Stimulated activated CD8-positive, alpha-beta memory T cell treated with anti-CD3 and anti-CD28 coated beads, Interleukin-7, amount 100 ng/mL, for 48 hours (primary cell): ENCODE measurements around the gene SEMA4B.
"Not testable (repeated sequence)": the region's sequence is repeated elsewhere in the genome, so short reads cannot be mapped to it uniquely, and the experiment has no call there.

Experiments
- DNase-seq, 2 donors: peaks; one replicate each; pipeline ENCODE4 v3.0.0-alpha.2; 2020; ENCODE audit warnings: low read depth in 1 of 2; ENCODE audit errors: extremely low read depth in 1 of 2

SEMA4B gene

DNA sequence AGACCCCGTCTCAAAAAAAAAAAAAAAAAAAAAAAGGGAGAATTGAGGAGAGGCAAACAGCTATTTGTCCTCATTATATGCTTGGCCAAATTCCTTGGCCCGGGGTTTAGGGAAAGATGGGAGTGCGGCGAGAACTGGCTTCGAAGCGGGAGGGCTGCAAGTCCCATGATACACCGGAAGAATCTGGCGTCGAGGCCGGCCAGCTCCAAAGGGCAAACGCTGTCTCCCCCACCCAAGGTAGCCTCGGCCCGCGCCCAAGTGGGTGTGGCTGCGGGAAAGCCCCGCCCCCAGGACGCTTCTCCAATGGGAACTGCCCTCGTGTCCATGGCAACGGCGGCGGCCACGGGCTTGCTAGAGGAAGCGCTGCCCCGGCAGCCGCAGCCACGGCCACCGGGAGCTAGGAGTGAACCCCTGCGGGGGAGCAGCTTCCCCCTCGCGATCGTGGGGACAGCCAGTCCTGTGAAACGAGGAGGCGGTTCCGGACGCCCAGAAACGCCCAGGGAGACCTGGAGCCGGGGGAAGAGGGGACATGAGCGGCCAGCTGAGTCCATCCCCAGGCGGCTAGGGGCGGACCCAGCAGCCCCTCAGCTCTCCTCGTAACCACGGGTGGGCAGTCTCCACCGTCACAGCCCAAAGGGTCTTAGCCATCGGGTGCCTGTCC, 48.2 kb downstream of the SEMA4B start, which contains the start of gene TTLL13:
Gene TTLL13 (plus strand): TSS at position 354 of the 661 bp plus-strand sequence. CDS start 1,075 bp downstream, outside the sequence.
- peak; percentile 48 to 88 for DNase-seq

DNA sequence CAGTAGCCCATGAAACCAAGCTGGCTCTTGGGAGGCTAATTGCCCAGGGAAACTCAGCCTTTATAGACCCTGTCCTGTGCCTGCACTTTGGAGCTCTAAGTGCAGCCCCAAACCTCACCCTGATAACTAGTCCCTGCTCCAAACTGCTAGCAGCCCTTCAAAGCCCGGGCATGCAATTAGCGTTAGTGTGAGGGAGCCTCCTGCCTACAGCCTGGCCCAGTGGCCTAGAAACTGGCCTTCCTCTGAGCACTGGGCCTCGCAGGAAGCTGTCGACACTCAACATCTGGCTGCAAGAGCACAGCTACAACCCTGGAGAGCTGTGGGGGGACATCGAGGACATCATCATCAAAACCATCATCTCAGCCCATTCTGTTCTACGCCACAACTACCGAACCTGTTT, 56.6 kb downstream of the SEMA4B start:
- DNase-seq = no peak

DNA sequence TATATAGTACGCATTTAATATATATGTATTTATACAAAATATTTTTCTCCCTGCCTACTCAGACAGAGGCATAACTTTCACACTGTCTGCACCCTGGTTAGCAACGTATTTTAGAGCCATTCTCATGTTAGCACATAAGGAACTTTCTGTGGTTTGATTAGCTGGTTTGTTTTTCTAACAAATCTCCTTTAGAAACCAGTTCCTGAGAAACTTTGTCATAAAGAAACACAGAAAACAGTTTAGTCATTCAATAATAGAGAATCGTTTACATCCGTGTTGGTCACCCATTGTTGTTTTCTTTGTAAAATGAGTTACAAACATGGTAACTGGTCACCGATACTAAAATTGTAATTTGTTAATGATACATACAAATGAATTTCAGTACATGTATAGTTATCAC, 58.4 kb downstream of the SEMA4B start:
- no peak for DNase-seq

DNA sequence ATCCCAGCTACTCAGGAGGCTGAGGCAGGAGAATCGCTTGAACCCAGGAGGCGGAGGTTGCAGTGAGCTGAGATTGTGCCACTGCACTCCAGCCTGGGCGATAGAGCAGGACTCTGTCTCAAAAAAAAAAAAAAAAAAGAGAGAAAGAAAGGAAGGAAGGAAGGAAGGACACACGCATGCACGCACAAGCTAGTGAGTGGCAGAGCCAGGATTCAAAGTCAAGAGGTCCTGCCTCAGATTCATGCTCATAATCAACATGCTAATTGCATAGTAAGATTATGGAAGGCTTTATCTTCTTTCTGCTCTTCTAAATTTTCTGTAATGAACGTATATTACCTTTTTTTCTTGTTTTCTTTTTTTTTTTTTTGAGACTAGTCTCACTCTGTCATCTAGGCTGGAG, 59.6 kb downstream of the SEMA4B start:
- not testable (repeated sequence) for DNase-seq

DNA sequence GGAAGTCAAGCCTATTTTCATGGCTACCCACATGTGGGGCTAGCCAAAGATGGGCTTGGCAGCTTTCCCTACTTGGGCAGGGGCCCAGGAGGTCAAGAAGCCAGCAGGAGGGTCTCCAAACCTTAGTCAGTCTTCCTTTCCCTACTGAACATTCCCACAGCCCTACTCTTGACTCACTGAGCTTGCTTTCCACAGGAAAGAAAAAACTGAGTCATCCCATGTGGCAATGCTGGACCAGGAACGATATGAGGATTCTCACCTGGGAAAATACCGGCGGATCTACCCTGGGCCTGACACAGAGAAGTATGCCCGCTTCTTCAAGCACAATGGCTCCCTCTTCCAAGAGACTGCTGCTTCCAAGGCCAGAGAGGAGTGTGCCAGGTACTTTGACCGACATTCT, 60.7 kb downstream of the SEMA4B start:
- DNase-seq = no peak

DNA sequence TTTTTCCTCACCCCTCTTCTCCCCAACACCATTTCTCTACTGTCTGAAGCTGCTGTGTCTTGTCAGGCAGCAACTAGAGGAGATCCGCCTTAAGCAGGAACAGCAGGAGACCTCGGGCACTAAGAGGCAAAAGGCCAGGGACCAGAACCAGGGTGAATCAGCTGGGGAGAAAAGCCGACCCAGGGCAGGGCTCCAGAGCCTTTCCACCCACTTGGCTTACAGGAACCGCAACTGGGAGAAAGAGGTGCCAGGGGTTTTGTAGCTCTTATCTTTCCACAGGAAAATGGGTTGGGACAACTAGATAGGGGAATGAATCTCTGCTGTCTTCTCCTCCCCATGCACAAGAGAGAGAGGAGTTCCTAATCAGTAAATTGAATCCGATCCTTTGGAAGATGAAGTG, 61.3 kb downstream of the SEMA4B start:
- DNase-seq = no peak

DNA sequence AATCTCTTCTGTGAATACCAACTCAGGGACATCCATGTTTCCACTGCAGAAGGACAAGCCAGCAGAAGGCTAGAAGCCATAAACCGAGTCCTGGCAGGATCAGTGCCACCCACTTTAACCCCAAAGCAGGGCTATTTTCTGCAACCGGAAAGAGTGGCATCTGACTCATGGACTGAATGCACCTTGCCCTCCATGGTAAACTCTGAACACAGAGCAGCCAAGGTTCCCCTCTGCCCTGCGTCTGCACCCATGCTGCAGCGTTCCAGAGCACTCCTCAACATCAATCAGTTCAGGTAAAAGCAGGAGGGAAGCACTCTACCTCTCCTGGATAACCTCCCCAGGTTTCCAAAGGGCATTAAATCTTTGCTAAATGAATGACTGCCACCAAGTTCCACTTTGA, 63.5 kb downstream of the SEMA4B start:
- peak in 1 of 2 donors; percentile 29 for DNase-seq

DNA sequence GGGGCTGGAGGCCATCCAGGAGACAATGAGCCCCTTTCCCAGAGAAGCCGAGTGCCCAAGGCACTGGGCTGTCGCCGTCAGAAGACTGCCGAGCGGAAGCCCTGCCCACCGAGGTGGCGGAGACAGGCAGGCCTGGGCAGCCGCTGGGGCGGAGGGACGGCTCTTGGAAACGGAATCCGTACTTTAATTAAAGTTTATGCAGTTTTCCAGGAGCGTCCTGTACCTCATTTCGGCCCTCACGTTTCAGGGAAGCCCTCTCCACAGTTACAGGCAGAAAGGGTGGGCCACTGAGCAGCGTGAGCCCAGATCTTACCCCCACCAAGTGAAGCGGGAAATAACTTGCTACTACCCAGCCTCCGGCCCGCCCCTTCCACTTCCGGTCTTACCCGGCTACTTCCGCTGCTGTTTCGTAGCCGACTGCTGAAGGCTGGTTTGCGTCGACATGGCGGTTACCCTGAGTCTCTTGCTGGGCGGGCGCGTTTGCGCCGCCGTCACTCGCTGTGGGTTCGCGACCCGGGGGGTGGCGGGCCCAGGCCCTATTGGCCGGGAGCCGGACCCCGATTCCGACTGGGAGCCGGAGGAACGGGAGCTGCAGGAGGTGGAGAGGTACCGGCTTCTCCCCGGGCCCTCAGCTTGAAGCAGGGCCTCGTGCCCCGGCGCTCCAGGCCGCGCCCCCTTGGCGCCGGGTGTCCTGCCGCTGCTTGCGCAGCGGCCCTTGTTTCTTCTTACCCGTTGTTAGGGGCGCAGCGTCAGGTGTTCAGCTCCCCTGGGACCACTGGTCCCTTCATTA, 64.3 kb downstream of the SEMA4B start, which contains the start of gene NGRN:
Gene NGRN (plus strand): TSS at position 402 of the 790 bp plus-strand sequence. CDS start 41 bp downstream, at position 443.
- peak; percentile 85 to 89 for DNase-seq

DNA sequence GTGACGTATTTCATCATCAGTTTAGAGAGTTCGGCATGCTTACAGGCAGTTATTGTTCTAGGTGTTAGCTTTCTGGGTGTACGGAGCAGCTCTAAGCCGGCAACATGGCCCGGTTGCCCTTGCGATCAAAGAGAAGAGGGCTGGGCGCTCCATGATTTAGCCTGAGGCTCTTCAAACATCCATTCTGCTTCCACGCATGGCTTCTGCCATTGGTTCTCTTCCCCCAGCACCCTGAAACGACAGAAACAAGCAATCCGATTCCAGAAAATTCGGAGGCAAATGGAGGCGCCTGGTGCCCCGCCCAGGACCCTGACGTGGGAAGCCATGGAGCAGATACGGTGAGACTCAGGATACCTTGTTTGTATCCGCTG, 64.9 kb downstream of the SEMA4B start:
- DNase-seq = peak in 1 of 2 donors; percentile 39

DNA sequence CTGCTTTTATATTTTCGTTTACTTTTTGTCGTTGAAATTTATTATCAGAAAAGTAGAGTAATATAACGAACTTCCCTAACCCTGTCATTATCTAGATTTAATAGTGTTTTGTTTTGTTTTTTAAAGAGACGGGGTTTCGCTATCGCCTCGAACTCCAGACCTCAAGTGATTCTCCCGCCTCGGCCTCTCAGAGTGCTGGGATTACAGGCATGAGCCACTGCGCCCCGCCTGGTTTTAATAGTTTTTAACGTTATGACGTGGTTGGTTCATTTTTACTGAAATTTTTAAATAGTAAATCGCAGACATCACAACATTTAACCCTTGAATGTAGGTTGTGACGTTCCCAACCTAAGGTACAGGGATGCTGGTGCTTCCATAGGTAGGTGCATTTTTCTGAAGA, 65.4 kb downstream of the SEMA4B start:
- DNase-seq = no peak

DNA sequence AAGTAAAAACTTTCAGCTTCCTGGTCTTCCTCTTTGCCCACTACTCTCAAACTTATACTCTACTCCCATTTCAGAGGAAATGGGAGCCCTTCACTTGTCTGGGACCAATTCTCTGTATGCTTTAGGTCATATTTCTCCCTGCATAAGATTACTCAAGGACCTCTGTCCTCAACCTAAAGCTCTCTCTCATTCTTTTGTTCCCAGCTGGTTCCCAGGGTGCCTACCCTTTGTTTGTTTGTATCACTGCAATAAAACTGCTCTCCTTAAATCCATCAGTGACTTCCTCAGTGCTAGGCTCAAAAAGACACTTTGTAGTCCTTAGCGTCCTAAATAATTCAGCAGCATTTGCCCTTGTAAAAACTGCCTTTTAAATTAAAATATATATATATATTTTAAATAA, 67.3 kb downstream of the SEMA4B start:
- DNase-seq = no peak

DNA sequence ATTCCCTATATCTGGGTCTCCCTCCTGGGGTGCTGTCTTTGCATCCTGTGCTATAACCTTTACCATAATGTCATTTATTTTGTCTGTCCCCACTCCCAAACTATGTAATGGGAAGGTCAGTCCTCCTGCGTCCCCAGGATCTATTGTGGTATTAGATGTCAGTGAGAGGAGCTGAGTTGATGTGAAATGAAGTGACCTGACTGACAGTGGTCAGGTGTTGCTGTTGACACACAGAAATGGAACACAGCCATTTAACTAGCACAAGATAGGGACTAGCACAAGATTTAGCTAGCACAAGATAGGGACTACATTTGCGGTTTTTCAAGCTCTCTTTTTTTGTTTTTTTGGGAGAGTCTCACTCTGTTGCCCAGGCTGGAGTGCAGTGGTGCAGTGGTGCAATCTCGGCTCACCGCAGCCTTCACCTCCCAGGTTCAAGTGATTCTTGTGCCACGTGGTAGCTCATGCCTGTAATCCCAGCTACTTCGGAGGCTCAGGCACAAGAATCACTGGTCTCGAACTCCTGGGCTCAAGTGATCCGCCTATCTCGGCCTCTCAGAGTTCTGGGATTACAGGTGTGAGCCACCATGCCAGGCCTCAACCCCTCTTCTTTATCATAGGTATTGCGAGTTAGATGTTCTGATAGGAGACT, 69.5 kb downstream of the SEMA4B start:
- no peak for DNase-seq

DNA sequence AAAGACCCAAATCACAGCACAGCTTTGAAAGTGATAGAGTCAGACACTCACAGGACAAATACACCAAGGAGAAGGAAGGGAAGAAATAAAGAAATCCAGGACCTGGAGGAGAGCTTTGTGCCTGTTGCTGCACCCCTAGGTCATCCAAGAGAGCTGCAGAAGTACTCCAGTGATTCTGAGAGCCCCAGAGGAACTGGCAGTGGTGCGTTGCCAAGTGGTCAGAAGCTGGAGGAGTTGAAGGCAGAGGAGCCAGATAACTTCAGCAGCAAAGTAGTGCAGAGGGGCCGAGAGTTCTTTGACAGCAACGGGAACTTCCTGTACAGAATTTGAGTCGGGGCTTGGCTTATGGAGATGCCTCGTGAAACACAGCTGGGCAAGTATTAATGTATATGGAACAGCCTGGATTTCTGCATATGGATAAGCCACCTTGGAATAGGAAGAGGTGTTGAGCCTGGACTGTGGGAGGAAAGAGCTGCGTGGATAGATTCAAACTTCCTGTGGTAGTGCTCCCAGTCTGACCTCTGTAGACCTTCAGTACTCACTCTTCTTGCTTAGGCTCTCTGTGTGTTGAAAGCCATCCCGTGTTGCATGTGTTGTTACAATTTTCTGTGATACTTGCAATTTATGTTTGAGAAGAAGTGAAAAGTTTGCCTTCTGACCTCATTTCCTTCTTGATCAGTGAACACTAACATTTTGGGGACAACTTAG, 70.5 kb downstream of the SEMA4B start:
- DNase-seq = no peak

DNA sequence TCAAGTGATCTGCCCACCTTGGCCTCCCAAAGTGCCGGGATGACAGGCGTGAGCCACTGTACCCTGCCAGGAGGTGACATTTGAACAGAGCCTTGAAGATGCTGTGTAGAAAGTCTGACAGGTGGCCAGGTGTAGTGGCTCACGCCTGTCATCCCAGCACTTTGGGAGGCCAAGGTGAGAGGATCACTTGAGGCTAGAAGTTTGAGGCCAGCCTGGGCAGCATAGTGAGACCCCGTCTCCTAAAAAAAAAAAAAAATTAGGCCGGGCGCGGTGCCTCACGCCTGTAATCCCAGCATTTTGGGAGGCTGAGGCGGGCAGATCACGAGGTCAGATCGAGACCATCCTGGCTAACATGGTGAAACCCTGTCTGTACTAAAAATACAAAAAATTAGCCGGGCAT, 77.3 kb downstream of the SEMA4B start:
- DNase-seq = not testable (repeated sequence)
